Left hindlimb (tissue), 1 donor: Measurements from ENCODE around the gene SAMD4B.

Experiments
- DNase-seq: peaks from one replicate; pipeline ENCODE4 v3.0.0-alpha.2; 2018

SAMD4B gene

GRCh38 chr19:39430675-39431593 lies 88.7 kb downstream of the SAMD4B start:
- DNase-seq, result no peak

GRCh38 chr19:39432677-39433025 lies 90.4 kb downstream of the SAMD4B start:
- DNase-seq, result no peak

- no peak for DNase-seq
These were observed 91.4 kb downstream of the SAMD4B start for GRCh38 chr19:39433480-39434079.

GRCh38 chr19:39434123-39435076 lies 92.2 kb downstream of the SAMD4B start:
- DNase-seq, result no peak
